HG02588 (cell line): ENCODE results near the gene BEND4.

ENCODE experiments used
- ATAC-seq: cut with Tn5 transposase; IDR thresholded peaks from one replicate; pipeline ENCODE4 v1.9.1; 2021; ENCODE audit warnings: mild to moderate bottlenecking, moderate library complexity; ENCODE audit not compliant: unreplicated experiment

The BEND4 gene

DNA sequence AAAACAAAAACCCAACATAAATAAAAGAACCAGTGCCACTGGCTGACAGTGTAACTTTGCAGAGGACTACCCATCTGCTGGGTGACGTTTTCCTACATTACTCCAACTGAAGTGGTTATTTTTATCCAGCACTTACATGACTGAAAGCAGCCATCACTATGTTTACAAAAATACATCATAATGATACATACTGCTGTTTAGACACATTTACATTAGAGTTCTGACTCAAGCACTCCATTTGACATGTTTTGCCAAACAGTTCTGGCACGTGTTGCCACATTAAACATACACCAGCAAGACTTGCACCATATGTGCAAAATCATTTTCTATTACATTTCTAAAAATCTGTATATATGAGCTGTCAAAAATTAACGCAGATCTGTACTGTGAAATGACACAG is 39.6 kb downstream of the BEND4 start:
- ATAC-seq, result no peak

DNA sequence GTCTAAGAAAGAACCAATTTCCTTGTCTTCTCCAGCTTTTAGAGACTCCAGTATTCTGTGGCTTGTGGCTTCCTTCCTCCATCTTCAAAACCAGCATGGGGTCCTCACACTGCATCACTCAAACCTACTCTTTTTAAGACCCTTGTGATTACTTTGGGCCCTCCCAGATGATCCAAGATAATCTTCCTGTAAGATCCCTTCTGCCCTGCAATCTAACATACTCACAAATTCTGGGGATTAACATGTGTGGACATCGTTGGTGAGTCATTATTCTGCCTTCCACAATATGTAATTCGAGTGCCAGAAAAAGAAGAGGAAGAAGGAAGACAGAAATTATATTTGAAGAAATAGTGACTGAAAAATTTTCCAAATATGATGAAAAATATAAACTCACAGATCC is 47.9 kb downstream of the BEND4 start:
- no peak for ATAC-seq

DNA sequence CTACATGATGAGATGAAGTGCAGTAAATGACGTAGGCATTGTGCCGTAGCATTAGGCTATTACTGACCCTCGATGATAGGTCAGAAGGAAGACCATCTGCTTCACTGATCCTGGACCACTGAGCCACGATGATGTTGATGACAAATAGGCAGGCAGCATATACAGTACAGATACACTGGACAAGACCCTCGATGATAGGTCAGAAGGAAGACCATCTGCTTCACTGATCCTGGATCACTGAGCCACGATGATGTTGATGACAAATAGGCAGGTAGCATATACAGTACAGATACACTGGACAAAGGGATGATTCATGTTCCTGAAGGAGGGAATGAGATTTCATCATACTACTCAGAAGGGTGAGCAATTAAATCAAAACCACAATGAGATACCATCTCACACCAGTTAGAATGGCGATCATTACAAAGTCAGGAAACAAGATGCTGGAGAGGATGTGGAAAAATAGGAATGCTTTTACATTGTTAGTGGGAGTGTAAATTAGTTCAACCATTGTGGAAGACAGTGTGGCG is 50.9 kb downstream of the BEND4 start:
- no peak for ATAC-seq

DNA sequence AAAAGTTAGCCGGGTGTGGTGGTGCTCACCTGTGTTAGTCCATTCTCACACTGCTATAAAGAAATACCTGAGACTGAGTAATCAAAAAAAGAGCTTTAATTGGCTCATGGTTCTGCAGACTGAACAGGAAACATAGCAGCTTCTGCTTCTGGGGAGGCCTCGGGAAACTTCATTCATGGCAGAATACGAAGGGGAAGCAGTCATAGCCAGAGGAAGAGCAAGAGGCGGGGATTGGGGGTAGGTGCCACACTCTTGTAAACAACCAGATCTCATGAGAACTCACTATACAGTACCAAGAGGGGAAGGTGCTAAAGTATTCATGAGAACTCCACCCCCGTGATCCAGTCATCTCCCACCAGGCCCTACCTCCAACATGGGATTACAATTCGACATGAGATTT is 64.1 kb downstream of the BEND4 start:
- no peak for ATAC-seq

DNA sequence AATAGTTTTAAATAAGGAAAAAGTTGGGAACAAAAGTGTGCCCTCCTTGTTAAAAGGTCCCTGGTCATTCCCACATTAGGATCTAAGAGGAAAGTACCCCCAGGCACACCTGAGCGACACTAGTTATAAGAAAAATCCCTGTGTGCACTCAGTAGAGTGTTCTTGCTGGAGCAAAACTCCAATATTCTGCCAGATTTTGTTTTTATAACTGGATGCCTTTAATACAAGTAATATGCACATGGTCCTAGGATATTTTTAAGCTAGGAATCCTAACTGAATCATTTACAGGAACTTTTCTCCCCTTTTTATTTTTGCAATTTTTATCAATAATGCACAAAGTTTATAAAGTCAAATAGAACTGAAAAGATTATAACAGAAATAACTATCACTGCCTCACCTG is 68.6 kb downstream of the BEND4 start:
- ATAC-seq, result no peak

DNA sequence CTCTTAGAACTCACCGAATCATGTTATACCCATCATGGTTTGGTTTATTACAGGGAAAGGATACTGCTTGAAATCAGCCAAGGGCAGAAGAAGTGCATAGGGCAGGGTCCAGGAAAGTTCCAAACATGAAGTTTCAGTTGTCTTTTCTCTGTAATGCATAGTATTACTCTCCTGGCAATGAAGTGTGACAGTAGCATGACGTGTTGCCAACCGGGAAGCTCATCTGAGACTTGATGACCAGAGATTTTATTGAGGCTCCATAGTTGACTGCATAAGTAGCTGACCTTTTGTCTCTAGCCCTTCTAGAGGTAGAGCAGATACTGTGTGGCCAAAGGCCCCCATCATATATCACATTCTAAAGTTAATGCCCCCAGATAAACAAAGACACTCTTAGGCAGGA is 72.1 kb downstream of the BEND4 start:
- peak; percentile 50 for ATAC-seq

DNA sequence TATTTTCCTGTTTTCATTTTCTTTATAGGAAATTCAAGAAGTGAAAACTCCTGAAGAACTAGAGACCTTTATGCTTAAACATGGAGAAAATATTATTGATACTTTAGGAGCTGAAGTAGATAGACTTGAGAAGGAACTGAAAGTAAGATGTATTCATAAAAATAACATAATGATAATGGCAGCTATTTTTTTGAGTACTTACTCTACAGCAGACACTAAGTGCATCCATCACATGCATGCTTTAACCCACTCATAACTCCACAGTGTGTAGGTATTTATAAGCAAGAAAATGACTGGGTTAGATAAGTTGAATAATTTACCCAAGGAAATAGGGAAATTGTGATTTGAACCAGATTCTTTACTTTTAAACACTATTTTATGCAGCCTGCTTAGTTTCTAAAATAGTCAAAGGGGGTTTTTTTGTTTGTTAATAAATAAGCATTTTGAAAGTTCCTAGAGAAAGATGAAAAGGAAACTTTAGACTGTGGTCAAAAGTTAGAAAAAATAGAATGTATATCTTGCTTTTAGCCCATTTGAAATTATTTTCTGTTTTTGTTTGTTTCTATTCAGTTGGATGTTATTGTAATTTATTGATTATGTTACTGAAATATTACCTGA is 74.2 kb downstream of the BEND4 start:
- ATAC-seq, result peak; percentile 87

DNA sequence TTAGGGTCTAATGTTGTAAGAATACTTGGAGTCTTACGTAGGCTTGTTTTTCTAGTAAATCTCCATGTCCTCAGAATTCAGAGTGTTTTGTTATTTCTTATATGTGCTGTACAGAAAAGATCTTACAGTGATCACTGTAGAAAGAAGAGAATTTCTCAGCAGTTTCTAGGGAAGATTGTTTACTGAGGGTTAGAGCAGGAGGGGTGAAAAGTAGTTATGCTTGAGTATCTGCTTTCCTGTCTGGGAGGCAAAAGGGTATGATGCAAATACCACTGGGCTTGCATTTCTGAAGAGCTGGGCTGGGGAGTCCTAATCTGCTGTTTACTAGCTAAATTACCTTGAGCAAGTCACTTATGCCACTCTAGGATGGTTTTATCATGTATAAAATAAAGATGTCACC is 78.2 kb downstream of the BEND4 start:
- ATAC-seq, result no peak

DNA sequence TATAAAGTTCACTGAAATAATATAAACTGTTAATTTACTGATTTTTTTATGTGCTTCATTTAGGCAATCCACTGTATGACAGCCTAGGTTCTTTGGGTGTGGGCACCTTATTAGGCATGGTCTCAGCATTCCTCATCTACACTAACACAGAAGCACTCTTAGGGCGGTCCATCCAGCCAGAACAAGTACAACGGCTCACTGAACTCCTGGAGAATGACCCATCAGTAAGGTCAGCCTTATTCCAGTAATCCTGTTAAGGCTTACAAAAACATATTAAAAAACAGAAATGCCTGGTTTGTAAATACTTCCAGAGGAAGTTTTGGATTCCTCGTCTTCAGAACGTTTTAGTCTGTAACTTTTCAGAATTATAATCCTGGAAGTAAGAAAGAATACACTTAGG is 82.0 kb downstream of the BEND4 start:
- no peak for ATAC-seq

DNA sequence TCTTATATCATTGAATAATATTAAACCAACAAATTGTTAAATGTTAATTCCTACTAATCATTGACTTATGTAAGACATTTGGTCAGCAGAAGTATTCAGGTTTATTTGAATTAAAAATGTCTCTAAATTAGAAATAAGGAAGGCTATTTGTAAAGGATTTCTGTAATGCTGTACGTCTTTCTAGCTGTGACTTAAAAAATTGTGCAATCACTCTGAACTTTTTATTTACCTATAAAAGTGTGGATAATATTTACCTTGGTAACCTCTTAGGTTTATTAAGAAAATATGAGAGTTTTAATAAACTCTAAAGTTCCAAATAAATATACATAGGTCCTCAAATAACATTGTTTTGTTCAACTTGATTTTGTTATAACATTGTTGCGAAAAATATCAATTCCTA is 85.2 kb downstream of the BEND4 start:
- no peak for ATAC-seq

DNA sequence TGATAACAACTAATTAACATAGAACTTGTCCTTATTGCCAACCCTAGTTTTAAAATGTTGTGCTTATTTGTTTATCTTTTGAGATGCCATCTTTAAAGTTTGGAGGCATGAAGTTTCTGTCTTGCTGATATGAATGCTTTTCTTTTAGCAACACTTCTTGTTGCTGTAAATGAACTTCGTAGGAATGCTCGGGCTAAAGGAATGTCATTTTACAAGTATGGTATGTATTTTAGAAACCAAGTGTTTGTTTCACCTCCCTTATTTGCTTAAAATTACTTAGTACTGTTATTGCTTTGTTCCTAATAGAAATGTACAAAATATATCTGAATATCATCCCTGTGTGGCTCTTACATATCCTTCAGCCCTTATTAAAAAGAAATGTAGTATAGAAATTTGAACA is 86.1 kb downstream of the BEND4 start:
- ATAC-seq, result no peak
